AG10803 (cell line): ENCODE measurements around the gene PKP4.

ENCODE experiments used
- DNase-seq: peaks from one replicate; pipeline ENCODE4 v3.0.0; 2010; ENCODE audit warnings: low read depth
- H3K4me3 ChIP-seq: 2 replicates; pipeline ENCODE4 v1.5.1; 2011; ENCODE audit warnings: mild to moderate bottlenecking, low read length, control low read depth
- TF ChIP-seq, protein P1 (sequence below): conservative IDR thresholded peaks from 2 replicates; pipeline ENCODE4 v1.5.1; 2011; ENCODE audit warnings: mild to moderate bottlenecking, low read length, control low read depth, inconsistent platforms

PKP4 gene

DNA sequence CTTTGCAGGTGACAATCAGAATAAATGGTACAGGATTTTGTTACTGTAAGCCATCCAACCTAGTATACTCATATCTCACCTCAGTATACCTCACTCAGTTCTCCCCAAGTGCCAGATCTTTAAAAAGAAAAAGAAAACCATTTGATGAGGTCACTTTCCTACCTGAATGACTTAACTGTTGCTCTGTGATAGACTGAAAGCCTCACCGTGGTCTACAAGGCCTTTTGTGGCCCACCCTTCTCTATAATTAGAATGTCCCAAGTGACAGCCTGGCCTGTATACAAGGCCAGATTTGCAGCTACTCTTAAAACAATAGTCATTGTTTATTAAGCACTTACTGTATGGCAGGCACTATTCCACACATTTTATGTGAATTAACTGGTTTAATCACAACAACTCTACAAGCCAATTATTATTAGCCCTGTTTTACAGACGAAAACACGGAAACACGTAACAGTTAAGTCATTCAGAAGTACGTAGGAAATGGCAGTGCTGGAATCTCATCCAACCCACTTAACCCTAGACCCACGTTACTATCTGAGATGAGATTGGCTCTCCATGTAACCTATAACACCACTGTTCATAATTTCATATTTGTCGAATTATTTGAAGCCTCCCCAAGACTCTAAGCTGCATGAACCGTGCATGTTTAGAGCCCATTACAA is 28.3 kb downstream of the PKP4 start:
- no peak overlapping the region for H3K4me3 ChIP-seq
- TF ChIP-seq, protein P1, sequence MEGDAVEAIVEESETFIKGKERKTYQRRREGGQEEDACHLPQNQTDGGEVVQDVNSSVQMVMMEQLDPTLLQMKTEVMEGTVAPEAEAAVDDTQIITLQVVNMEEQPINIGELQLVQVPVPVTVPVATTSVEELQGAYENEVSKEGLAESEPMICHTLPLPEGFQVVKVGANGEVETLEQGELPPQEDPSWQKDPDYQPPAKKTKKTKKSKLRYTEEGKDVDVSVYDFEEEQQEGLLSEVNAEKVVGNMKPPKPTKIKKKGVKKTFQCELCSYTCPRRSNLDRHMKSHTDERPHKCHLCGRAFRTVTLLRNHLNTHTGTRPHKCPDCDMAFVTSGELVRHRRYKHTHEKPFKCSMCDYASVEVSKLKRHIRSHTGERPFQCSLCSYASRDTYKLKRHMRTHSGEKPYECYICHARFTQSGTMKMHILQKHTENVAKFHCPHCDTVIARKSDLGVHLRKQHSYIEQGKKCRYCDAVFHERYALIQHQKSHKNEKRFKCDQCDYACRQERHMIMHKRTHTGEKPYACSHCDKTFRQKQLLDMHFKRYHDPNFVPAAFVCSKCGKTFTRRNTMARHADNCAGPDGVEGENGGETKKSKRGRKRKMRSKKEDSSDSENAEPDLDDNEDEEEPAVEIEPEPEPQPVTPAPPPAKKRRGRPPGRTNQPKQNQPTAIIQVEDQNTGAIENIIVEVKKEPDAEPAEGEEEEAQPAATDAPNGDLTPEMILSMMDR, result no peak
- no peak for DNase-seq

DNA sequence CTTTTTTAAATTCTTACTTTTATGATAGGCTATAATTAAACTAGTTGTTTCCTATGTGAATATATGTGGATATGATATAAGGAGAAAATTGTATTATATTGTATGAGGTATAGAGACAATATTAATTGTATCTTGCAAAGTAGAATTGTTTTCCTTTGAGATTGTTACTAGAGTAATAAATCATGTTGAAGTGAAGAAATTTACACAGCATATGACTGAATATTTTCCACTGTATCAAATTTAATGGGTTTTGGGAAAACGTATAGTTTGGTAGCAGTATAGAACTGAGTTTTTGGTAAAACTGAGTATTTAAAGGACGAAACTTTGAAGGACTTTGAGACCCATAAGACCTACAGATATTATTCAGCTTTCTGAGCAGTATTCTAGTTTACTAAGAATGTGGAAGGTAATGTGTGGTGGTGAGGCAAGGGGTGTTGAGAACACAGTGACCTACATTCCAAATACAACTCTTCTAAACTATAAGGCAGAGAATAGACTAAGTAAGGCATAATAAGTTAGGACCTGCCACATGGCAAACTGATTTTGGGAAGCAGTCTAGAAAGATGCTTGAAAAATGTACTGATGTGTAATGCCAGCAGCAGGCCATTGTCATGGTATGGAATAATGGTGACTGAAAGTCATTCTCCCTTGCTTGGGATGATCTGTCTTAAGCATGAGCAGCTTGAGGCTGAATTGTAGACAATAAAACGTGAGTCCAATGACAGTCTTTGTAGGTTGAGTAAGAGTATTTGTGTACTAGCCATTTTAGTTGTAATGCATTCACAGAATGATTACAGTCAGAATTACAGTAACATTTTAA is 29.6 kb downstream of the PKP4 start:
- no peak for DNase-seq
- TF ChIP-seq, protein P1, result no peak
- no peak overlapping the region for H3K4me3 ChIP-seq

DNA sequence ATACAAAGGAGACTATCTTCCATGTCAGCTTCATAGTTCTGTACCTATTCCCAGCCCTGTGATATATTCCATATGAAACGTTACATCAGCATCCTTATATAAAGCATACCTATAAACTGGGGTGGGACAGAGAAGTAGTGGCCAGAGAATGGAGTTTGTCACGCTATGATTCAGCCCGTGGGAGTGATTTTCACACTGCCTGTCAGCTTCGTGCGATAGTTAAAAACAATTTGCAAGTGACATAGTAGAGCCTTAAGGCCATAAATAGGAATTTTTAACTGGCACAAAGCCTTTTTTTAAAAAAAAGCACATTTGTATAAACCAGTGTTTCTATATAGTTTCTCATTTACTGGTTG is 30.2 kb downstream of the PKP4 start:
- H3K4me3 ChIP-seq, result no peak overlapping the region
- TF ChIP-seq, protein P1, result no peak
- no peak for DNase-seq

DNA sequence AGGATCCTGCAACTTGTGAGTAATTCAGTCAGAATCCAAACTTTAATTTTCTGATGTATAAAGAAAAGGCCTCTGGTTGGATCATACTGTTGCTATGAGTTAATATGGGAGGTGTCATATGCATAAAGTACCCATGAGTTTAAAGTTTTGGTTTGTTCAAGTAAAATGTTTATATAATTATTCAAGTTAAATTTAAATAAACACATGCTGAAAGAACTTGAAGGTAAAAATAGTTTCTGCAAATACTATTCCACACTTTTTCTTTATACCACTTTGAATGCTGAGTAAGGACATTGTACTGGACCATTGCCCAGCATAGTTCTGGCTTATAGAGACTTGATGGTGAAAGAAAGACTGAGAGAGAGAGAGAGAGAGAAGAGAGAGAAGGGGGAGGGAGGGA is 30.7 kb downstream of the PKP4 start:
- TF ChIP-seq, protein P1, result no peak
- no peak overlapping the region for H3K4me3 ChIP-seq
- peak; percentile 69 for DNase-seq

DNA sequence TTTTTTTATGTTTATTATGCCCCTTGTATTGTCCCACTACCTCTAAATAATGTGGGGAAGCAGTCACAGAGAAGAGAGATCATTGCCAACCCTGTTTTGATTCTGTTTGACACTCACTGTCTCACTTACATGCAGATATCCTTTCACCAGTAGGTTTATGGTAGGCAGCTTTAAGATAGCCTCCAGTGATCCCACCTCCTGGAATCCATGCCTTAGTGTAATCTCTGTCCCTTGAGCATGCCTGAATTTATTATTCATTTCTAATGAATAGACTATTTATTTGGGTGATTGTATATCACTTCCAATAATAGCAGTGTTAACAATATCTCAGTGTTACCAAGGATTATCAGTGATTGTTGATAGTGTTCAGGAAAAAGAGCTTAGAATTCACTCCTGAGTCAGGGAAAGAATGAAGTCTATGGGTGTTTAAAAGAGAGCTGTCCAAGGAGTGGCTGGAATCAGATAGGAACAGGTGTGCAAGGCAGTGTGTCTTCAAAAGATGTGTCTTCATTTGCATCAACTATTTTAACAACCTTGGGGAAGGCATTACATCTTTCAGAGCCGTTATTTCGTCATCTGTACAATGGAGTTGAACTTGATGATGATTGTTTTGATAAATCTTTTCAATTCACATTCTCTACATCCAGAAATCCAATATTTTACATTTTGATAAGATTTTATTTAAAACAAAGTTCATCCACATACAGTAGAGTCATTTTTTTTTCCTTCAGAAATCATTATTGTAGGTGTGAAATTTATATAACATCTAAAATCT is 31.9 kb downstream of the PKP4 start:
- TF ChIP-seq, protein P1, result no peak
- H3K4me3 ChIP-seq, result no peak overlapping the region
- no peak for DNase-seq

DNA sequence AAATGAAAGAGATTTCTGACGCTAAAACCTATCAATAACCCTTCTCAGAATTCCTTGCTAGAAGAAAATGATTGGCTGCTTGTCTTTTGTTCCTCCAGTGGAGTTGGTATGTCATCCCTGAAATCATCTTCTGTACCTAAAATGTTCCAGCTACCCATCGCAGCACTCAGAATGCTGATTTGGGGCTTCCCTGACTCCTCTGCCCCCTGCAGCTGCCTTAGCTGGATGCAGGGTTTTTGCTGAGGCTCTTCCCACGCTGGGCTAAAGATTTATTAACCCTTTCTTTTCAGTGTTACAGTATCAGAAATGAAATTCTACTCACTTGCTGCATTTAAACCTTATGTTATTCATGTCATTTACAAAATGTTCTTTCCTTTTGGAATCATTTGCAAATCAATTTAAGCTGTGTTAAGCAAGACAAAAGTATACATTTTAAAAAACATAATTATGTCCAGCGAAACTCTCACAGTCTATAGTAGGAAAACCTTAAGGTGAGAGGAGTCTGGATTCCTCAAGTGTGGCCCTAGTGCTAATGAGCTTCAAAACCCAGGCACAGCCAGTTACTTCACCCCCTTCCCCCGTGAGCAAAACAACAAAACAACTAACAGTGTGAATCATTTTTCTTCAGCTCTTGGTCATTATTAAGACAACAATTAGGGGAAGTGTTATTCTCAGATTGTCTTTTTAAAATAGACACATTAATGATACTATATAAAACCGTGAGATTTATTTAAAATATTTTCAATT is 32.8 kb downstream of the PKP4 start:
- TF ChIP-seq, protein P1, result no peak
- DNase-seq, result no peak
- no peak overlapping the region for H3K4me3 ChIP-seq
